Chondrocyte (in vitro differentiated cells): Measurements from ENCODE around the gene RFFL. TPM values are rescaled to one million over a fixed set of nuclear protein-coding genes. Genes with fewer than 3 reads are reported as not detected.
A peak's percentile ranks its signal among the peaks of the same experiment; 100 is the strongest.

Experiments
- DNase-seq: peaks from one replicate; pipeline ENCODE4 v3.0.0; 2021; ENCODE audit warnings: mixed read lengths, low spot score
- H3K27ac Mint-ChIP-seq: one replicate; pipeline ENCODE4 v1.8.0; 2021; ENCODE audit warnings: mild to moderate bottlenecking, moderate library complexity, mixed read lengths; ENCODE audit not compliant: unreplicated experiment
- H3K27me3 Mint-ChIP-seq: 2 replicates; pipeline ENCODE4 v1.8.0; 2021; ENCODE audit warnings: low read depth, mixed read lengths
- H3K36me3 Mint-ChIP-seq: 2 replicates; pipeline ENCODE4 v1.8.0; 2021; ENCODE audit warnings: low read depth, mixed read lengths
- H3K4me1 Mint-ChIP-seq: 2 replicates; pipeline ENCODE4 v1.8.0; 2021; ENCODE audit warnings: low read depth, mild to moderate bottlenecking, mixed read lengths
- H3K4me3 Mint-ChIP-seq: one replicate; pipeline ENCODE4 v1.8.0; 2021; ENCODE audit warnings: mild to moderate bottlenecking, moderate library complexity, mixed read lengths; ENCODE audit not compliant: unreplicated experiment
- H3K9me3 Mint-ChIP-seq: 2 replicates; pipeline ENCODE4 v1.8.0; 2021; ENCODE audit warnings: low read depth, mixed read lengths
- total RNA-seq: library from RNA; stranded (reverse); gene quantifications from 3 replicates; pipeline ENCODE4 v1.2.1, GENCODE V29; 2021
- TF ChIP-seq, protein P1 (sequence below): fragments of 200-600 bp; sonication (generic); IDR thresholded peaks from 2 replicates; pipeline ENCODE4 v1.5.0; 2021; ENCODE audit warnings: antibody characterized with exemption, mild to moderate bottlenecking, moderate library complexity

The RFFL gene
- total RNA-seq, 1 donor from 2014 or later = 11.1 TPM

GRCh38 chr17:35086164-35086563 lies 22.7 kb upstream of the RFFL start:
- Mint-ChIP-seq H3K4me3 (no peak overlapping the region), H3K4me1 (peaks cover 43% of the 10 kb centered on the region), H3K27me3 (no peaks in the 10 kb centered on the region), H3K27ac (no peak overlapping the region), H3K9me3 (no peaks in the 10 kb centered on the region), H3K36me3 (no peaks in the 10 kb centered on the region)
- TF ChIP-seq, protein P1, sequence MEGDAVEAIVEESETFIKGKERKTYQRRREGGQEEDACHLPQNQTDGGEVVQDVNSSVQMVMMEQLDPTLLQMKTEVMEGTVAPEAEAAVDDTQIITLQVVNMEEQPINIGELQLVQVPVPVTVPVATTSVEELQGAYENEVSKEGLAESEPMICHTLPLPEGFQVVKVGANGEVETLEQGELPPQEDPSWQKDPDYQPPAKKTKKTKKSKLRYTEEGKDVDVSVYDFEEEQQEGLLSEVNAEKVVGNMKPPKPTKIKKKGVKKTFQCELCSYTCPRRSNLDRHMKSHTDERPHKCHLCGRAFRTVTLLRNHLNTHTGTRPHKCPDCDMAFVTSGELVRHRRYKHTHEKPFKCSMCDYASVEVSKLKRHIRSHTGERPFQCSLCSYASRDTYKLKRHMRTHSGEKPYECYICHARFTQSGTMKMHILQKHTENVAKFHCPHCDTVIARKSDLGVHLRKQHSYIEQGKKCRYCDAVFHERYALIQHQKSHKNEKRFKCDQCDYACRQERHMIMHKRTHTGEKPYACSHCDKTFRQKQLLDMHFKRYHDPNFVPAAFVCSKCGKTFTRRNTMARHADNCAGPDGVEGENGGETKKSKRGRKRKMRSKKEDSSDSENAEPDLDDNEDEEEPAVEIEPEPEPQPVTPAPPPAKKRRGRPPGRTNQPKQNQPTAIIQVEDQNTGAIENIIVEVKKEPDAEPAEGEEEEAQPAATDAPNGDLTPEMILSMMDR = no peak
- DNase-seq = no peak

- Mint-ChIP-seq H3K27me3 (no peaks in the 10 kb centered on the region), H3K9me3 (no peaks in the 10 kb centered on the region), H3K27ac (no peak overlapping the region), H3K4me3 (no peak overlapping the region), H3K36me3 (no peaks in the 10 kb centered on the region), H3K4me1 (peaks cover 41% of the 10 kb centered on the region)
- TF ChIP-seq, protein P1 = no peak
- no peak for DNase-seq
Measured at GRCh38 chr17:35084987-35085386, 21.5 kb upstream of the RFFL start.

- no peak for DNase-seq
- Mint-ChIP-seq H3K4me1 (peaks cover 34% of the 10 kb centered on the region), H3K9me3 (no peaks in the 10 kb centered on the region), H3K4me3 (no peak overlapping the region), H3K27ac (no peak overlapping the region), H3K27me3 (no peaks in the 10 kb centered on the region), H3K36me3 (no peaks in the 10 kb centered on the region)
- TF ChIP-seq, protein P1 = no peak
Measured at GRCh38 chr17:35083071-35083470, 19.6 kb upstream of the RFFL start.

- DNase-seq = no peak
- peak overlapping the region; percentile 42 for H3K27ac Mint-ChIP-seq
- peaks cover 25% of the 10 kb centered on the region for H3K4me1 Mint-ChIP-seq
- TF ChIP-seq, protein P1 = no peak
- no peaks in the 10 kb centered on the region for H3K9me3 Mint-ChIP-seq
- no peaks in the 10 kb centered on the region for H3K36me3 Mint-ChIP-seq
- H3K27me3 Mint-ChIP-seq = no peaks in the 10 kb centered on the region
- no peak overlapping the region for H3K4me3 Mint-ChIP-seq
Measured at GRCh38 chr17:35082073-35082657, 18.7 kb upstream of the RFFL start.

GRCh38 chr17:35081638-35082037 lies 18.1 kb upstream of the RFFL start:
- H3K36me3 Mint-ChIP-seq = no peaks in the 10 kb centered on the region
- no peak overlapping the region for H3K4me3 Mint-ChIP-seq
- no peaks in the 10 kb centered on the region for H3K27me3 Mint-ChIP-seq
- H3K4me1 Mint-ChIP-seq = peaks cover 21% of the 10 kb centered on the region
- H3K9me3 Mint-ChIP-seq = no peaks in the 10 kb centered on the region
- DNase-seq = no peak
- H3K27ac Mint-ChIP-seq = no peak overlapping the region
- TF ChIP-seq, protein P1 = no peak
